Fibroblast of skin of left quadriceps (primary cell): ENCODE results near the gene CSNK1A1.
"Not testable (repeated sequence)": the region's sequence is repeated elsewhere in the genome, so short reads cannot be mapped to it uniquely, and the experiment has no call there.

Source experiments
- DNase-seq, 2 experiments: peaks; one replicate each; pipeline ENCODE4 v3.0.0-alpha.2; 2013; ENCODE audit warnings: low read depth in 2 of 2

CSNK1A1 gene

DNA sequence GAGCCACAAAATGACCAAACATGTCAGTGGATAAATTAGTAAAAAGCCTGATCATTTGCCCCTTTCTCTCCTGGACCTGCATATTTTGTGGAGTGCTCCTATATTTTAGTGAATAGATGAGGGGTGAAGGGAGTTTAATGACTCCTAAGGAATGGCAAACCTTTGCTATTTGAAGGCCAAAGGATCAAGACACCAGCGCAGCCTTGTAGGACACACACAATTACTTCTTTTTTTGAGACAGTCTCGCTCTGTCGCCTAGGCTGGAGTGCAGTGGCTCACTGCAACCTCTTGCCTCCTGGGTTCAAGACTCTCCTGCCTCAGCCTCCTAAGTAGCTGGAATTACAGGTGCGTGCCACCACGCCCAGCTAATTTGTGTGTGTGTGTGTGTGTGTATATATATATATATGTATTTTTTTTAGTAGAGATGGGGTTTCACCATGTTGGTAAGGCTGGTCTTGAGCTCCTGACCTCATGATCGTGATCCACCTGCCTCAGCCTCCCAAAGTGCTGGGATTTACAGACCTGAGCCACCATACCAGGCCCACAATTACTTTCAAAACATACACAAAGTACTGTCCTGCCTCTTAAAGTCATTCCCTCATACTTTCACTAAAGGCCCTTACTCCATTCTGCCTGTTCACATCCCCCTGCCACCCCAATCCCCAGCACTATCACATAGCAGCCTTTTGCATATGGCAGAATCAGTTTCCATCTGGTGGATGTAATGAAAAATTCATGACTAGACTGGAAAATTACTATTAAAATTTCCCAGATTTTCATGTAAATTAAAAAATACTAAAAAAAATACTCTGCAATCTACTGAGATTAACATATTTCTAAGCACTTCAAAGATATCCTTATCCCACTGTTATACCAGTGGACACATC lies 60.4 kb downstream of the CSNK1A1 start:
- DNase-seq, result no peak

DNA sequence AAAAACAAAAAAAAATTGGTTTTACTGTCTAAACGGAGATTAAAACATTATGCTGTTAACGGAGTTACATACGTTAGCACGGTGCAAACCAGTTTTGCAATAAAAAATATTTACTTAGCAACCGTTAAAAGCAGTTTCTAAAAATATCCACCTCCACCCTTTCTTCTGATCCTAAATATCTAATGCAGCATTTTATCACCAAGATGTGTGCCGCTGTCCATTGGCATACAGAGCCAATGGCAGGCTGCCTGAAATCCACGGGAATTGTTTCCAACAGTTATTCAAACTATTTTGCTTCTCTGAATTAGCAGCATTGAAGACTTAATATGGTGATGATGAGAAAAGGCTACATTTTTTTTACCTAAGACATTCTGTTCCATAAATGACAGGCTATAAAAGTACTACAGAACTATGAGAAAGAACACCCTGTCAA lies 61.6 kb downstream of the CSNK1A1 start:
- peak; percentile 53 for DNase-seq

DNA sequence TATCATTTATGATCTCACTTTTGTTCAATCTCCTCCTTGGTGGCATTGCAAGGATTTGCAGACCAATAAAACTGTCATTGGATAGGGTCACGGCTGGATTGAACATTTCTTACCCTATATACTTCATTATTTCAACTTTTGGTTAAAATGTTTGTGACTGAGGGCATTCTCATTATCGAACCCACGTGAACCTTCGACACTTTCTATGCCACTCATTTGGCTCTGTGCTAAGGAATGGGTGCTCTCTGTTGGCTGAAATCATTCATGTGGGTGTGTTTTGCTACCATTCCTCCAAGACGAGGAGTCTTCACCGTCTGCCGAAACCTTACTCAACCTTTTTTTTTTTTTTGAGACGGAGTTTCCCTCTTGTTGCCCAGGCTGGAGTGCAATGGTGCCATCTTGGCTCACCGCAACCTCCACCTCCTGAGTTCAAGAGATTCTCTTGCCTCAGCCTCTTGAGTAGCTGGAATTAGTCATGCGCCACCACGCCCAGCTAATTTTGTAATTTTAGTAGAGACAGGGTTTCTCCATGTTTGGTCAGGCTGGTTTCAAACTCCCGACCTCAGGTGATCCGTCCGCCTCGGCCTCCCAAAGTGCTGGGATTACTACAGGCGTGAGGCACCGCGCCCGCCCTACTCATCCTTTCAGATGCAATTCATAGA lies 62.5 kb downstream of the CSNK1A1 start:
- DNase-seq, result no peak

DNA sequence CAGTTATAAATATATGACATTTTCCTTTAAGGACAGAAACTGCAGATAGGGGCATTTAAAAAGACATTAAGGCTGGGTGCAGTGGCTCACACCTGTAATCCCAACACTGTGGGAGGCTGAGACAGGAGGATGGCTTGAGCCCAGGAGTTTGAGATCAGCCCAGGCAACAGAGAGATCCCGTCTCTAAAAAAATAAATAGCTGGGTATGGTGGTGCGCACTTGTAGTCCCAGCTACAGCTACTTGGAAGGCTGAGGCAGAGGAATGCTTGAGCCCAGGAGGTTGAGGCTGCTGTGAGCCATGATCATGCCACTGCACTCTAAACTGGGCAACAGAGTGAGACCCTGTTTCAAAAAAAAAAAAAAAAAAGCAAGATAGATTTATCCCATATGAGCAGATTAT lies 63.6 kb downstream of the CSNK1A1 start:
- no peak for DNase-seq

DNA sequence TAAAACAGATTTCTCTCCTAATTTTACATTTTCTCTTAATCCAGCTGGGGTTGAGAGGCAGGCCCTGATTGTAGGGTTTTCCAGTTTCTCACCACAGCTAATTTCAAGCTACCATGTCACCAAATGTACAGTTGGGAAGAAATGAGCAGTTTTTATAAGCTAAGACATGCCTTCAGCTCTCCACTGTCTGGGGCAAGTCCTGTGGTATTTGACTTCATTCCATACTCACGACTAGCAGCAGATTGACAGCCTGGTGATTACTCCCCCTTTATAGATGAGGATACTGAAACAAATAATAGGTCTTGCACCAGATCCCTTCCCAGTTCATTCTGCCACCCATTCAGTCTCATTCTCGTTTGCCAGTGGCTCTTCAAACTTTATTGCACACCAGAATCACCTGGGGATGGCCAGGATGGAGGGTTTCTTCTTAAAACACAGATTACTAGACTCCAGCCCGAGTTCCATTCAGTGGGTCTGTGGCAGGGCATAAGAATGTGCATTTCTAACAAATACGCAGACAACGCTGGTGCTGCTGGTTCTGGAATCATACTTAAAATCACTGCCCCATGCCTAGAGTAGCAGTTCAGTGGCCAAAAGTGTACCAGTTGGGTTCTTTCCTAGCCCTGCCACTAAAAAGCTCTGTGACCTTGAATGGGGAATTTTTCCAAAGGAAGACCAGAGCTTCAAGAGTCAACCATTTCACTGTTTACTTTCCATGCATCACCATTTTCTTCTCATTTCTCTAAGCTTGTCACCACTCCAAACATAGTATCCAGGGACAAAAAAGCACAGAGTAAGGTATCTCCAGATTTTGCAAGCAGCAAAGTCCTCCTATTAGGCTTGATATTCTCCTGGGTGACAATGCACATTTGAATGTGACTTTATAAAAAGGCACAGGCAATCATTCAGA lies 64.3 kb downstream of the CSNK1A1 start:
- DNase-seq, result peak; percentile 65 to 72

DNA sequence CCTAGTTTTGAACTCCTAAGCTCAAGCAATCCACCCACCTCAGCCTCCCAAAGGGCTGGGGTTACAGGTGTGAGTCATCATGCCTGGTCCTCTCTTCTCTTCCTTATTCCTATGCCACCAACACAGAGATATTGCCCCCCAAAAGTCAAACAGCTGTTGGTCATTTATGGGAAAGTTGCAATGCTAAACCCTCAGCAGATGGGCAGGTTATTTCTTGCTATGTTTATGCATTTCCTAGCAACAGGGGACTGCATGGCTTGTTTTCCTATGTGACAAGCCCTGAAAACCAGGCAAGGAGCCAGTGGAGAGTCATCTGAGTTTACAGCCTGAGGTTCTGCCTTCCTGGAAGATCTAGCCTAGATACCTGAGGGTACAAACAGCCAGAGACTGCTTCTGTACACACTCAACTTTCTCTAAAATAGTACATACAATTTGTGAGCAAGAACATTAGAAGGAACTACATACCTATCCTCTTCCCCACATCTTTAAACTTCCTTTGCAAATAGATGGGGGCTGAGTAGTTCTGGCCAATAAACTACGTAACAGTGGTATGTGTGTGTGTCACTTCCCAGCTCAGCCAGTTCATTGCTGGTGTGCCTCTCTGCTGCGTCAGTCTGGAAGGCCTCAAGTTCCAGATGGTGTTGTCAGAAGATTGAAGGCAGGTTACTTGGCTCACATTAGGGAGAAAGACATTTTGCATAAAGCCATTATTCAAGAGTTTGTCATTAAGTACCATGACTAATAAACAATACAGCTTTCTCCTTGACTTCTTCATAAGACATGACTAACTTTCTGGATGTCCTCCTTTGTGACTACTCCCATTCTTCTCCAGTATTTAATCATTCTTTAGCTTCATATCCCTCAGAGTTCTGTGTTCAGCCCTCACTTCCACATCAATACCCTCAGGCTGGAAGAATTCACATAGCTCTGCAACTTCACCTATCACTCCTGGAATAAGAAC lies 65.3 kb downstream of the CSNK1A1 start:
- DNase-seq, result peak; percentile 99

DNA sequence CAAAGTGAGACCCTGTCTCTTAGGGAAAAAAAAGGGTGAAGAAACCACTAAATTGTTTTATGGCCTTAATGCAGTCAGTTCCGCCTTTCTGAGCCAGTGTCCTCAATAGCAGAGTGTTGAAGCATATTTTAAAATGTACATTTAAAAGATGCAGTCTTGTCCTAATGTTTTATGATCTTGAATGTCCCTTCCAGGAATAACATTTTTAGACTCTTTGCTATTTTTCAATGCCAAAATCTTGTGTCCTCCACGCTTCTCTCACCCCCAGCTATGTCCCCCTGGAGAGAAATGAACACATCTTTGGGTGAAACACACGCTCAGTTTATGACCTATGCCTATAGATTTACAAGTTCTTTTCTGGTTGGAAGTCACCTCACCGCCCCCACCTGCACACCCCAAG lies 69.8 kb downstream of the CSNK1A1 start:
- no peak for DNase-seq

DNA sequence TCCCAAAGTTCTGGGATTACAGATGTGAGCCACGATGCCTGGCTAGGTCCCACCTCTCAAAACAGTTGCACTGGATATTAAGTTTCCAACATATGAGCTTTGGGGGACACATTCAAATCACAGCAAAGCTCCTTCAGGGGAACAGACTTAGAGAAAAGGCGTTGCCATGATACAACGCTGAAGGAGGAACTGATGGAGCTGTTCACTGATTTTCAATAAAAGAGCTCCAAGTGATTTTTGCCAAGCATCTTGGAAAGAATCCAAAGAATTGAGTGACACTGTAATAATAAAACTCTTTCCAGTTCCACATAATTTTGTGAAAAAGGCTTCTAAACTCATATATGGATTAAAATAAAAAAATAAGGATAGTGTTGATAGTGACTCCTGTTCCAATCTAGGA lies 72.5 kb downstream of the CSNK1A1 start:
- no peak for DNase-seq

DNA sequence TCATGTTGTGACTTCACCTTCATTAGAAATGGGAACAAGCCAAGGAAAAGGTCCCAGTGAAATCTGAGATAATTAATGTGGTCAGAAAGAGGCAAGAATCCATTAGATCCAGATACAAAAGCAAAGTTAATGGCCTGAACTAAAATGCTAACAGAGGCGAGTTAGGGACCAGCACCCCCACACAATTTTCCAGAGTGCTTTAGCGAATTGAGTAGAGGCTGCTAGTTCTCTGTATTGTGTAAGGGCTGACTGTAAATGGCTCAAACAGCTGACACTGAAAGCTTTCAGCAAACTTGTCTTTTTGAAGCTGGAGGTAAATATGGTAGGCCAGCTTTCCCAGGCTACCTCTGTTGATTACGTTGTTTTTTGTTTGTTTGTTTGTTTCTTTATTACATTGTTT lies 75.5 kb downstream of the CSNK1A1 start:
- no peak for DNase-seq

DNA sequence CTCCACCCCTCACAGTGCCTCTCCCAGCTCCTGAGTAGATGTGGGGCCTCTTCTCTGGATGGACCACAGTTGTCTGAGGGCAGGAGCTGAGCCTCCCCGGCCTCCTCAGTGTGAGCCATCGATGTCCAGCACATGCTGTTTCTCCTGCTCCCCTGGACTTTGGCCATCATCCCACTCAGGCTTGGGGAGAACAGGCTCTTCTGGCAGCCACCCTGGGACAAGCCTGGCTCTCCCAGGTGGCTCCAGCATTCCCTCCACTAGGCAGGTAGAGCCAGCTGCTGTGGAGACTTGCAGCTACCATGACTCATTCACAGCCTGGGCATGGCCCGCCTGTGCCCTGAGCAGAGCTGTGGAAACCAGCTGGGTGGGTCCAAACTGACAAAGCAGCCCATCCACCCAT lies 77.0 kb downstream of the CSNK1A1 start:
- no peak for DNase-seq

DNA sequence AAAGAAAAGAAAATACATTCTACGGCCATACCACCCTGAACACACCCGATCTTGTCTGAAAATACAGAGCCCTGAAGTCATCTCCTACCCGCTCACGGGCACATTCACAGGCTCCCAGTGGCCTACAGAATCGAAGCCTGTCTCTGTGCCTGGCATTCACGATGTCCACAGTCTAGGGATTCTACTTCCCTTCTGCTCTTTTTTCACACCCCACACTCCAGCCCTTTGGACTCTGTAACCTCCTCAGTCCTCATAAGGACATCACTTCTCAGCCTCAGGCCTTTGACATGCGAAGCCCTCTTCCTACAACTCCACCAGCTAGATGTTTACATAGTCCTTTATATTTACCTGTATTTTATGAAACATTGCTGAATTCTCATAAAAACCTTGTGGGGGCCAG lies 77.8 kb downstream of the CSNK1A1 start:
- DNase-seq, result no peak

DNA sequence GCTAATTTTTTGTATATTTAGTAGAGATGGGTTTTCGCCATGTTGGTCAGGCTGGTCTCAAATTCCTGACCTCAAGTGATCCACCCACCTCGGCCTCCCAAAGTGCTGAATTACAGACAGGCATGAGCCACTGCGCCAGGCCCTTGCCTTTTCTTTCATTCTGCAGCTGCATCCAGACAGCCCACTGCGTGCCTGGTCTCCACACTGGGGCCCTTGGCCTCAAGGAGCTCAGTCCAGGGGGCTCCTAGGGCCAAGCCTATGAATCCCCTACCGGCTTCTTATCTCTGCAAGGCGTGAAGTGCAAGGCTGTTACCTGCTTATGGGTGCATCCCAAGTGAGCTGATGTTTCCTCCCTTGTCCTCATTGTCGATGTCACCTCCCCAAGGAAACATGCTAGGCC lies 78.8 kb downstream of the CSNK1A1 start:
- no peak for DNase-seq

DNA sequence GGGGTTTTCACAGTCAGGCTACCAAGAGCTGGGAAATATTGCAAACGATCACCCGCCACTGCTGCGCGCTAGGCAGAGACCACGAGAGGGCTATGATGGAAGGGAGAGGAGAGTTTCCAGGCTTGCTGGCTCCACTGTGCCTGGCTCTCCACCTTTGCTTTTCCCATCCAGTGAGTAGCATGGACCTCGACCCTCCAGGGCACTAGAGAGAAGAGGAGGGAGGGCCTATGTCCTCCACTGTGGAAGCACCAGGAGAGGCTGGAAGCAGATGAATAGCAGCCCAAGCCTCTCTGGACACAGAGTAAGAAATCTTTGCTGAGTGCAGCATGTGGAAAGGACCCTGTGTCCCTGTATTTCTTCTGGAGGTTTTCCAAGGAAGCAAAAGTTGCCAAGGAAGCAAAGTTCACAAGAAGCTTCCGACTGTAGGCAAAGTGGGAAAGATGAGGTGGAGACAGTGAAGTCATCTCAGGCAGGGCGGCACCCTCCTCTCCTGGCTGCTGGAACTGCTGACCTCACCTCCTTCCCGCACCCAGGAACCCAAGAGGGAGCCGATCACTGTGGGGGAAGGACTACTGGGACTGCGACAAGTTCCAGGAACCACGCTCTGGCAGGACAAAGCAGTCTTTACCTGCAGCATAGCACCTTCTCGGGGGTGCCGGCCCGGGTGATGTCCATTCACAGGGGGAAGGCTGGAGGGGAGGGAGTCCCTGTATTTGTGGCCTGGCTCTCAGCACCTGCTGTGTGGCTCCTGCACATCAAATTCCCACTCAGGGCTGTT lies 79.6 kb downstream of the CSNK1A1 start:
- no peak for DNase-seq

DNA sequence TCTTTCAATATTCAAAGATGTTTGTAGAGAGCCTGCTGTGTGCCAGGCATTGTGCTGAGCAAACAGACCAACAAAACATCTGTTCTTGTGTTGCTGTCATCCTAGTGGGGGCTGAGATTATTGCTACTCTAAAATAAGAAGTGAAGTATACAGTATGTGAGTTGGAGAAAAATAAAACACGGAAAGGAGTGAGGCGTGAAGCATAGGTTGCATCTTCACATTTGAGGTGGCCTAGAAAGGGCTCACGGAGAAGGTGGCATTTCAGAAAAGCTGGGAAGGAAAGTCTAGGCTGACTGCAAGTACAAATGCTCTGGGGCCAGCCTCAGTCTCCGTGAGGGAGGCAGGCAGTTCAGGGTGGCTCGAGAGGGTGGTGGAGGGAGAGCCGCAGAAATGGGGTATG lies 80.3 kb downstream of the CSNK1A1 start:
- DNase-seq, result no peak

DNA sequence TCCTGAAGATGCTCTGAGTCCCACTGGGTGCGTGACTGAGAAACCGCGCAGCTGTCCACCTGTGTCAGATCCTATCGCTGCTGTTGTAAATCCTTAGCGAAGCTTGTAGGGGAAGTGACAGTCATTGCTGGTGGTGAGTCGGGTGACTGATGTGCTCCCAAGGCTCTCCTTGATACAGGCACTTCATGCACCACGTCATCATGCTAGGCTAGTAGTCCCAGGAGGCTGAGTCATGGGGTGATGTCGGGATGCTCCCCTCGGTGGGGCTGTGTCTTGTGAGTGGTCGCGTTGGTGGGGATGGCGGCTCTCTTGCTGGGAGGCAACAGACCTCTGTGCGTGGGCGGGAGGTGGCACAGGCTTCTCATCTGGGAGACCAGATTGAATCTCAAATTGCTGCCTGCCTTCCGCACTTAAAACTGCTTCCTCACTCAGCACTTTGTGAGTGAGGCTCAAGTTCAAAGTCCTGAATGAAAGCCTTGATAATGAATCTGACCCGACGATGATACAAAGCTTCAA lies 84.7 kb downstream of the CSNK1A1 start:
- no peak for DNase-seq

DNA sequence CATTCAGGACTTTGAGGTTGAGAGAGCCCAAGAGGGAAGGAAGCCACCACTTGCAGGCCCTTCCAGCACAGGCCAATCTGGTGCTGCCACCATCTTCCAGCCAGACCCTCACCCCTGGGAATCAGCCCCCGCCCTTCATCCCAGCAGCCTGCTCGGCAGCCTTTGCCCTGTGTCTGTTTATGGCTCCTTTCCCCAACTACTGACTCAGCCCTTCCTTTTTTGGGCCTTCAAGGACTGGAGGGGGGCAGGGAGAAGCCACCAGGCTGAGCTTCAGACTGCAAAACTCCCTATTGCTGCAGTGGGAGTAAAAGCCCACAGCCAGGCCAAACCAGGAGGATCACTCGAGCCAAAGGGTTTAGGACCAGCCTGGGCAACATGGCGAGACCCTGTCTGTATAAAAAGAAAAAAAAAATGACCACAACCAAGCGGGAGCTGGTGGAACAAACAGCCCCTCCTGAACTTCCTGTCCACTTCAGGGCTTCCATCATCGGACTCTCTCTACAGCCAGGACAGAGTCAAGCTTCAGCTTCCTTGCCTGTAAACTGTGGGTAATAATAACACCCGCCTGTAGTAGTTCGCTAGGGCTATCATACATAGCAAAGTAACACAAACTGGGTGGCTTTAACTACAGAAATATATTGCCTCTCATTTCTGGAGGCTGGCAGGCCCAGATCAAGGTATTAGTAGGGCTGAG lies 86.3 kb downstream of the CSNK1A1 start:
- no peak for DNase-seq

DNA sequence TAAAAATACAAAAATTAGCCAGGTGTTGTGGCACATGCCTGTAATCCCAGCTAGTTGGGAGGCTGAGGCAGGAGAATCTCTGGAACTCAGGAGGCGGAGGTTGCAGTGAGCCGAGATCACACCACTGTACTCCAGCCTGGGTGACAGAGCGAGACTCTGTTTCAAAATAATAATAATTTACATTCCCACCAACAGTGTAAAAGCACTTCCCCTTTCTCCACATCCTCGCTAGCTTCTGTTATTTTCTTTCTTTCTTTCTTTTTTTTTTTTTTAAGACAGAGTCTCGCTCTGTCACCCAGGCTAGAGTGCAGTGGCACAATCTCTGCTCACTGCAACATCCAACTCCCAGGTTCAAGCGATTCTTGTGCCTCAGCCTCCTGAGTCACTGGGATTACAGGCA lies 89.3 kb downstream of the CSNK1A1 start:
- DNase-seq, result not testable (repeated sequence)

DNA sequence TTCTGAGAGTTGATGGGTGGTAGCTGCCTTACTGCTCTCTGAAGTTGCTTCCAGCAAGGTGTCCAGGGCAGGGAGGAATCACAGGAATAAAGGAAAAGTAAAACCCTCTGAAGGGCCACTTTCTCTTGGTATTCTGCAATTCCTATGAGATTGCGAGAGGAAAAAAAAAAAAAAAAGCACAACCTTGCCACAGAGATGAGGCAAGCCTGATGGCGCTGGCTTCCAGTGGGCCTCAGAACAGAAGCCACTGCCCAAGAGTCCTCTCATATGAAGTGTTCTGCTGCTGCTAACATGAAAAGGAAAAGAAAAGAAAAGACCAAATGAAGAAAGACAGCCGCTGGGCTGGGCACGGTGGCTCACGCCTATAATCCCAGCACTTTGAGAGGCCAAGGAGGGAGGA lies 91.3 kb downstream of the CSNK1A1 start:
- no peak for DNase-seq

DNA sequence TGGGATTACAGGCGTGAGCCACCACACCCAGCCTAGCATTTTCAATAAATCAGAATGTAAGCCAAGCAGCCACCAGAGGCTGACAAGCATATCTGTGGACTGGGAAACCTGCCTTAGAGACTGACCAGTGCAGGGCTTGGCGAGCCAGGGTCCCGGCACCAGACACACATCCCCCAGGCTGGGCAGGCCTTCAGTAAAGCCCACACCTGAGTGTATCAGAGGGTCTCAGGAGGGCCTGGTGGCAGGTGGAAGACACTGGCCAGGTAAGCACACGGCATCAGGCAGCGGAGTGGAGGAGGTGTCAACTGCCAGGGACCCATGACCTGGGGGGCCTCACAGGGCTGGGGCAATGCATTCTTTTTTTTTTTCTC lies 93.9 kb downstream of the CSNK1A1 start:
- DNase-seq, result no peak
